Measurements from ENCODE around the gene NTSR2. TPM values are rescaled to one million over a fixed set of nuclear protein-coding genes. Genes with fewer than 3 reads are reported as not detected.

The NTSR2 gene
- total RNA-seq, 6 experiments from 2014 or later, result not detected

- Histone ChIP-seq H3K36me3 (no peaks in the 10 kb centered on the region), H3K27me3 (no peaks in the 10 kb centered on the region), H3K9me3 (no peaks in the 10 kb centered on the region), H3K4me3 (peak overlapping the region; percentile 31 to 54 (median 49)), H3K27ac (peak overlapping the region; percentile 86 to 93 (median 91)), H3K4me1 (peaks cover 0 to 38% (median 14%) of the 10 kb centered on the region in 4 donors)
- no peak for TF ChIP-seq POLR2A (IDR thresholded peaks at IDR 0.05)
- TF ChIP-seq CTCF (IDR thresholded peaks at IDR 0.05), result no peak
- intact Hi-C loops (cut with DNase I), result no loop called here
- DNase-seq, result peak in 1 of 3 donors; percentile 63
- peak; percentile 56 to 76 (median 64) for ATAC-seq
- 24% methylated on average over 8 of the region's 8 CpGs for WGBS (ENCODE audit: insufficient coverage, low coverage, low lambda C conversion rate, missing lambda C conversion rate)
Observed at GRCh38 chr2:11716689-11717321, 46.8 kb upstream of the NTSR2 start.

DNA sequence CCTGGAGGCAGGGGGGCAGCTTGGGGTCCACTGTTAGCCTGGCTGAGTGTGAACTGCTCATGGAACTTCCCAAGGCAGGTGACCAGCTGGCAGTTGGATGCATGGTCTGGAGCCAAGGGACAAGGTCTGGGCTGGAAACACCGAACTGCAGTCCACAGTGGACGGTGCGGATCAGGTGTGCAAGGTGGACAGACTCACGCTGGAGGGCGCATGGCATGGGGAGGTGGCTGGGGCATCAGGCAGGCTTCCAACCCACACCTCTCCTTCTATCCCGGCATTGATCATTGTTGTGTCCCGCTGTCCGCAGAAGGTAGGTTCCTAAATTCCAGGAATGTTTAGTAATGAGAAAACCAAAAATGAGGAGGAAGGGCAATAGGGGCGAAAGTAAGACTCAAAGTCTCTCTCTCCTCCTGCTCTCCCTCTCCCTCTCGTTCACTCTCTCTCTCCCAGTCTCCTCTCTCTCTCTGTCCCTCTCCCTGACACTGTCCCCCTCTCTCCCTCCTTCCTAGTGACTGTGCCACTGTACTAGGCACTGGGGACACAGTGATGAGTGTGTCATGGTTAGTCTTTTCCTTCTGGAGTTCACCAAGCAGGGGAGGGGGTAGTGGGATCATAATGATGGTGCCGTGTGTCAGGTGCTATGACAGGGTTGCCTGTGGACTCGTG is 46.1 kb upstream of the NTSR2 start:
- intact Hi-C loops (cut with DNase I), result no loop called here
- no peaks in the 10 kb centered on the region for H3K27me3 ChIP-seq
- no peaks in the 10 kb centered on the region for H3K36me3 ChIP-seq
- peak overlapping the region; percentile 31 to 54 (median 49) for H3K4me3 ChIP-seq
- TF ChIP-seq POLR2A (IDR thresholded peaks at IDR 0.05) (peak; percentile 42), CTCF (IDR thresholded peaks at IDR 0.05) (peak; percentile 12 to 32 (median 24))
- WGBS (ENCODE audit: insufficient coverage, low coverage, low lambda C conversion rate, missing lambda C conversion rate), result 37% methylated on average over 9 of the region's 12 CpGs
- peak overlapping the region; percentile 86 to 93 (median 91) for H3K27ac ChIP-seq
- no peaks in the 10 kb centered on the region for H3K9me3 ChIP-seq
- H3K4me1 ChIP-seq, result peaks cover 0 to 39% (median 15%) of the 10 kb centered on the region in 4 donors
- peak; percentile 88 to 94 (median 94) for DNase-seq
- ATAC-seq, result peak; percentile 90 to 94 (median 94)

DNA sequence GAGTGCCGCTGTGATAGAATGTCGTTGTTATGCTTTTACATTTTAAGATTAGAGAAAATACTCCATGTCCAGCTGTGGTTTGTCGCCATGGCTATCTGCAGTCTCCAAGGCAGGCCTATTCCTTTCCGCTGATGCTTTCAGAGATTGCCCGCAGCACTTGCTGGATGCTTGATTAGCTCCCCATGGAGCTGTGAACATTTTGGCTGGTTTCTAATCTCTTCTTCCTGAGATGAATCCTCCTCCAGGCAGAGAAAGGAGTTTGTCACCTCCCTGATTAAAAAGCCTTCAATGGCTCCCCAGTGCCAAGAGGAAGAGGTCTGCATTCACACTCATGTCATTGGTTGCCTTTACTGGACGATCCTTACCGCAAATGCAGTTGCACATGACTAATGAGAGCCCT is 43.8 kb upstream of the NTSR2 start:
- TF ChIP-seq CTCF (IDR thresholded peaks at IDR 0.05) (no peak), POLR2A (IDR thresholded peaks at IDR 0.05) (no peak)
- DNase-seq (no peak), ATAC-seq (no peak)
- peaks cover 0 to 36% (median 19%) of the 10 kb centered on the region in 4 donors for H3K4me1 ChIP-seq
- no peak overlapping the region for H3K4me3 ChIP-seq
- no peaks in the 10 kb centered on the region for H3K27me3 ChIP-seq
- H3K9me3 ChIP-seq, result no peaks in the 10 kb centered on the region
- no peaks in the 10 kb centered on the region for H3K36me3 ChIP-seq
- intact Hi-C loops (cut with DNase I), result no loop called here
- no peak overlapping the region for H3K27ac ChIP-seq
- WGBS (ENCODE audit: insufficient coverage, low coverage, low lambda C conversion rate, missing lambda C conversion rate), result 93% methylated on average over 5 of the region's 7 CpGs

DNA sequence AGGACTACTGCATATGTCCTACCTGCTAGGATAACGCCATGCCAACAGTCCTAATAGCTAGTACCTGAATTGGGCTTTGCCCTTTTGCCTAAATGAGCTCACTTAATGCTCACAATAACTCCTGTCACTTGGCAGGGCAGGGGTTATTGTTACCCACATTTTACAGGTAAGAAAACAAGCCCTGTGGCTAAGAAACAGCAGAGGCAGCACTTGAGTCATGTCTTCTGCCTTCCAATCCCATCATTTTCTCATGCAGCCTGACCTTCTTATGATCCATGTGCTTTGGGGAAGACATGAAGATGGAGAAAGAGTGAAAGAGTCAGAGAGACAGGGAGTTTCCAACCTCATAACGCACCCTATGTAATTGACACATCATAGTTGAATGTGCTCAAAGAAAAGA is 42.9 kb upstream of the NTSR2 start:
- DNase-seq (no peak), ATAC-seq (no peak)
- no peak overlapping the region for H3K4me3 ChIP-seq
- no peak for TF ChIP-seq CTCF (IDR thresholded peaks at IDR 0.05)
- no peak for TF ChIP-seq POLR2A (IDR thresholded peaks at IDR 0.05)
- WGBS (ENCODE audit: insufficient coverage, low coverage, low lambda C conversion rate, missing lambda C conversion rate), result 89% methylated on average over 1 of the region's 2 CpGs
- H3K9me3 ChIP-seq, result no peaks in the 10 kb centered on the region
- H3K27ac ChIP-seq, result no peak overlapping the region
- H3K4me1 ChIP-seq, result peaks cover 0 to 27% (median 18%) of the 10 kb centered on the region in 4 donors
- no peaks in the 10 kb centered on the region for H3K36me3 ChIP-seq
- intact Hi-C loops (cut with DNase I), result no loop called here
- no peaks in the 10 kb centered on the region for H3K27me3 ChIP-seq

Data from right lobe of liver (tissue), 6 donors.